KMS-11 (cell line): ENCODE measurements around the gene AUTS2.

ENCODE experiments used
- H2AFZ ChIP-seq: fragments of 200-600 bp; sonication (generic); 2 replicates; pipeline ENCODE4 v1.6.1; 2016; ENCODE audit warnings: antibody characterized with exemption, mixed run types, low read depth
- H3K27ac ChIP-seq: fragments of 200-600 bp; sonication (generic); 2 replicates; pipeline ENCODE4 v1.6.1; 2016; ENCODE audit warnings: mild to moderate bottlenecking, mixed run types
- H3K27me3 ChIP-seq: fragments of 200-600 bp; sonication (generic); 2 replicates; pipeline ENCODE4 v1.6.1; 2017; ENCODE audit warnings: mild to moderate bottlenecking, low read depth, mixed run types, moderate library complexity; ENCODE audit not compliant: insufficient read depth
- H3K36me3 ChIP-seq: fragments of 200-600 bp; sonication (generic); 2 replicates; pipeline ENCODE4 v1.6.1; 2017; ENCODE audit warnings: mild to moderate bottlenecking, mixed run types; ENCODE audit not compliant: insufficient read depth
- H3K4me1 ChIP-seq: fragments of 200-600 bp; sonication (generic); 2 replicates; pipeline ENCODE4 v1.6.1; 2016; ENCODE audit warnings: mild to moderate bottlenecking, low read depth, mixed run types; ENCODE audit not compliant: poor library complexity, severe bottlenecking
- H3K4me2 ChIP-seq: fragments of 200-600 bp; sonication (generic); 2 replicates; pipeline ENCODE4 v1.7.0; 2016; ENCODE audit warnings: mild to moderate bottlenecking, mixed run types
- H3K4me3 ChIP-seq: fragments of 200-600 bp; sonication (generic); IDR thresholded peaks from 2 replicates; pipeline ENCODE4 v1.6.1; 2017; ENCODE audit warnings: low read depth, low read length, mixed read lengths; ENCODE audit not compliant: insufficient read depth
- H3K79me2 ChIP-seq: fragments of 200-600 bp; sonication (generic); 2 replicates; pipeline ENCODE4 v1.6.1; 2016; ENCODE audit warnings: low read depth, mixed run types; ENCODE audit not compliant: insufficient read depth
- H3K9ac ChIP-seq: fragments of 200-600 bp; sonication (generic); 2 replicates; pipeline ENCODE4 v1.6.1; 2016; ENCODE audit warnings: mild to moderate bottlenecking, mixed run types
- H4K20me1 ChIP-seq: fragments of 200-600 bp; sonication (generic); 2 replicates; pipeline ENCODE4 v1.6.1; 2016; ENCODE audit warnings: mild to moderate bottlenecking, mixed run types; ENCODE audit not compliant: insufficient read depth
- TF ChIP-seq, protein P1 (sequence below): fragments of 200-600 bp; sonication (generic); conservative IDR thresholded peaks from 2 replicates; pipeline ENCODE4 v1.6.1; 2017; ENCODE audit warnings: low read depth, mild to moderate bottlenecking, antibody characterized with exemption, low read length, moderate library complexity, mixed read lengths

The AUTS2 gene

DNA sequence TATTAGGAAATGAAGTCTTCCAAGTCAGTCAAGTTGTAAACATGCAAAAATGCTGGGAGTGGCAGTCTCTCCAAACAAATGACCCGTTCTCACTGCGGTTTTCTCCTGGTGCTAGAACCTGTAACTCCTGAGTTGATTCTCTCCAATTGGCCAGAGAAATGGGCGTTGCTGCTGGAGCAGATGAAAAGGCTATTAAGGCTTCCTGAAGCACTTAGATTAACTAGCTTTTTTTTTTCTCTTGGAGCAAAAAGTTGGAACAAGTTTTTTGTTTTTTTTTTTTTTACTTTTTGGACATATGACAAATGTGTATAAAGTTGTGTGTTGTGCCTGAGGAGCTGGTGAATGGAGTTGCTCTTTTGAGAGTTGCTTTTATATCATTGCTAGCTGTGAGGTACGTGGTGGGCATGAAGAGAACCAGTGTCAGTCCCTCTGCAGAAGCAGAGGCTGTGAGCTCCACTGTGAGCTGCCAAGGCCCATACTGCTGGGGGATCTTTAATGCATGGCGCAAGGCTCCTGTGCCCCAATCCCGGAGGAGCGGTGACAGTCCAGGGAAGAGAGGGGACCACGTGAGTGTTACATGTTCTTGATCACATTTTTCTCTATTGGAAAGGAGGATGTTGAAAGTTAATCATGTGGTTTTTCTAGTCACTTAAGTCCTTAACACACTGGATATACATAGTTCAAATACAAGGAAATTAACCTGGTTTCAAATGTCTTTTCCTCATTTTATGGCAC, 1140.0 kb downstream of the AUTS2 start:
- Histone ChIP-seq H3K36me3 (no peaks in the 10 kb centered on the region; the same call in 1 of the 2 replicates), H3K27ac (no peak overlapping the region), H3K9ac (no peak overlapping the region), H3K27me3 (no peaks in the 10 kb centered on the region), H3K4me3 (no peak overlapping the region), H4K20me1 (peaks cover 91% of the 10 kb centered on the region), H3K4me1 (peaks cover 80% of the 10 kb centered on the region), H3K4me2 (no peak overlapping the region), H2AFZ (no peak overlapping the region), H3K79me2 (peaks cover 100% of the 10 kb centered on the region)
- TF ChIP-seq, protein P1, sequence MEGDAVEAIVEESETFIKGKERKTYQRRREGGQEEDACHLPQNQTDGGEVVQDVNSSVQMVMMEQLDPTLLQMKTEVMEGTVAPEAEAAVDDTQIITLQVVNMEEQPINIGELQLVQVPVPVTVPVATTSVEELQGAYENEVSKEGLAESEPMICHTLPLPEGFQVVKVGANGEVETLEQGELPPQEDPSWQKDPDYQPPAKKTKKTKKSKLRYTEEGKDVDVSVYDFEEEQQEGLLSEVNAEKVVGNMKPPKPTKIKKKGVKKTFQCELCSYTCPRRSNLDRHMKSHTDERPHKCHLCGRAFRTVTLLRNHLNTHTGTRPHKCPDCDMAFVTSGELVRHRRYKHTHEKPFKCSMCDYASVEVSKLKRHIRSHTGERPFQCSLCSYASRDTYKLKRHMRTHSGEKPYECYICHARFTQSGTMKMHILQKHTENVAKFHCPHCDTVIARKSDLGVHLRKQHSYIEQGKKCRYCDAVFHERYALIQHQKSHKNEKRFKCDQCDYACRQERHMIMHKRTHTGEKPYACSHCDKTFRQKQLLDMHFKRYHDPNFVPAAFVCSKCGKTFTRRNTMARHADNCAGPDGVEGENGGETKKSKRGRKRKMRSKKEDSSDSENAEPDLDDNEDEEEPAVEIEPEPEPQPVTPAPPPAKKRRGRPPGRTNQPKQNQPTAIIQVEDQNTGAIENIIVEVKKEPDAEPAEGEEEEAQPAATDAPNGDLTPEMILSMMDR, result no peak

DNA sequence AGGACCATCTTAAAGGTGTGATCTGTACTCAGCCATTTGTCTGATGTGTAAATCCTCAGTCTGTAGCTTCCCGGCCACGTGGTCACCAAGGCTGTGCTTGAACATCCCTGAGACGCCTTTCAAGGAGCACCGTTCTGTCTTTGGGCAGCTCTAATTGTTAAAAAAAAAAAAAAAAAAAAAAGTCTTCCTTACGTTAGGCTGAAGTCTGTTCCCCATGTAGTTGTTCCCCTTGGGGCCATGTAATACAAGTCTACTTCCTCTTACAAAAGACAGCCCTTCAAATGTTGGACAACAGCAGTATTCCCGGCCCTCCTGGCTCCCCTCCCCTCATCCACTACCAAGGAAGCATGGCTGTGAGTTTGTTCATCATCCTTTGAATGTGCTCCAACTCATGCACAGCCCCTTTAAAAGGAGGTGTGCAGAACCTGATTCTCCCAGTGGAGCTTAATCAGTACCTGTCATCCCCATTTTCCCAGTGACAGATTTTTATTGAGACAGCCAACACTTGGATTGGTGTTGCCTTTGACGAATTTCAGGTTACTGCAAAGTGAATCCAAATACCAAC, 1141.5 kb downstream of the AUTS2 start:
- Histone ChIP-seq H3K4me3 (no peak overlapping the region), H3K27me3 (no peaks in the 10 kb centered on the region), H3K4me2 (no peak overlapping the region), H3K79me2 (peaks cover 100% of the 10 kb centered on the region), H3K9ac (no peak overlapping the region), H2AFZ (no peak overlapping the region), H3K4me1 (peaks cover 79% of the 10 kb centered on the region), H3K36me3 (no peaks in the 10 kb centered on the region; the same call in 1 of the 2 replicates), H3K27ac (no peak overlapping the region), H4K20me1 (peaks cover 94% of the 10 kb centered on the region)
- TF ChIP-seq, protein P1, result no peak

DNA sequence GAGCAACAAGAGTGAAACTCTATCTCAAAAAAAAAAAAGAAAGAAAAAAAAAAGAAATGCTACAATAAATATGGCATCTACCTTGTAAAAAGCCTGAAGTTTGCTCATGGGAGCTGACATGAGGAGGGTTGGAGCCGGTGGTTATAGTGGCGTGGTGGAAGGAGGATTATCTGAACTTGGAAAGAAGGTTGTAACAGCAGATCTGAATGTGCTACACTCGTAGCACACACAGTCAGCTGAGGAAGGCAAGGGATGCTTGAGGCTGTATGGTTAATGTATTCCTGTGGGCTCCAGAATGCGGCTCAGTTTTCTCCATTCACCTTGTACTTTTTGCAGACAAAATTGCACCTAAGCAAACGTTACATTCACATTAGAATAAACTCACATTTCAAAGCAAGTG, 1143.4 kb downstream of the AUTS2 start:
- no peaks in the 10 kb centered on the region for H3K27me3 ChIP-seq
- H4K20me1 ChIP-seq, result peaks cover 90% of the 10 kb centered on the region
- H3K79me2 ChIP-seq, result peaks cover 100% of the 10 kb centered on the region
- no peak overlapping the region for H3K4me2 ChIP-seq
- TF ChIP-seq, protein P1, result no peak
- peaks cover 59% of the 10 kb centered on the region for H3K4me1 ChIP-seq
- no peak overlapping the region for H3K4me3 ChIP-seq
- H2AFZ ChIP-seq, result no peak overlapping the region
- no peak overlapping the region for H3K9ac ChIP-seq
- peaks cover 4% of the 10 kb centered on the region; the same call in 1 of the 2 replicates for H3K36me3 ChIP-seq
- H3K27ac ChIP-seq, result no peak overlapping the region

DNA sequence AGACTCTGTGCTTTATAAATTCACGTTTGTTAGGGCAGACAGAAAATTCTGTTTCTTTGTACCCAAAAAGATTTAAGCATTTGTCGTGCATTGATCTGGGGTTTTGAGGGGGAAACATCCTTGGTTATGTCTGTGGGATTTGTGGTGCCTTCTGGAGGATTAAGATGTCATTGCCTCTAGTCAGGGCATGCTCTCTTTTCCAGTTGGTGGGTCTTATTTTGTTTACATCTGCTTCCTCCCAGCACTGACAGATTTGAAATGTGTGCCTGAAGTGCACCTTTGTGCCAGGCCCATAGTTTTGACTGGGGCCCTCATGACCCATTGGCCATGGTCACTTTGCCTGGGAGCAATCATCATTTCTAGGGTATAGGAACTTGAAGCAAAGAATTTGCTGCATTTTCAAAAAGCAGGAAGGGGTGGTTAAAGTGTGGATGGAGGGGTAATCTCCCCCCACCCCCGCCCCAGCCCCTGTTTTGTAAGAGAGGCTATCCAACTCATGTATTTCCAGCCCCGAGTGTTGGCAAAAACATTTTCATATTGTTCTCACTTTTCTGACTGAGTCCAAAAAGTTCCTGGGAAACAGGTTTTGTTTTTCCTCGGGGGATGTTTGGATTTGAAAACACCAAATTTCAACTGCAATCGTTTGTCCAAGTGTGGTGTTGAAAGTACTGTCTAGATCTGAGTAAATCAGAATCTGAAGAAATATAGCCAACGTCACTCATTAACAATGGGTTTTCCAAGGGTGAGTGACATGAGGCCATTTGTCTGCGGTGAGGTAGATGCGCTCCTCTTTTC, 1145.5 kb downstream of the AUTS2 start:
- TF ChIP-seq, protein P1, result no peak
- H3K36me3 ChIP-seq, result peaks cover 5% of the 10 kb centered on the region; the same call in 1 of the 2 replicates
- no peak overlapping the region for H3K4me3 ChIP-seq
- H3K4me2 ChIP-seq, result no peak overlapping the region
- peaks cover 55% of the 10 kb centered on the region for H3K4me1 ChIP-seq
- peaks cover 97% of the 10 kb centered on the region for H3K79me2 ChIP-seq
- H3K27me3 ChIP-seq, result no peaks in the 10 kb centered on the region
- H3K27ac ChIP-seq, result no peak overlapping the region
- no peak overlapping the region for H3K9ac ChIP-seq
- peaks cover 84% of the 10 kb centered on the region for H4K20me1 ChIP-seq
- H2AFZ ChIP-seq, result no peak overlapping the region
